ENCODE results near the gene PFKFB4.
"Not testable (repeated sequence)": the region's sequence is repeated elsewhere in the genome, so short reads cannot be mapped to it uniquely, and the experiment has no call there.

PFKFB4 gene

GRCh38 chr3:48486952-48487351, 69.7 kb downstream of the PFKFB4 start:
- H3K36me3 ChIP-seq, result no peaks in the 10 kb centered on the region
- H3K4me1 ChIP-seq (ENCODE audit: control insufficient read depth in 1 of 2, insufficient read depth in 1 of 2, low read depth in 1 of 2, low read length in 1 of 2), result no peaks in the 10 kb centered on the region
- H3K9me3 ChIP-seq, result no peaks in the 10 kb centered on the region
- no peaks in the 10 kb centered on the region for H3K27me3 ChIP-seq
- no peak overlapping the region for H3K27ac ChIP-seq
- H3K4me3 ChIP-seq (ENCODE audit: low read depth in 1 of 2, low read length in 1 of 2), result no peak overlapping the region
- no peak for TF ChIP-seq CTCF (IDR thresholded peaks at IDR 0.05)

GRCh38 chr3:48482822-48483221, 73.8 kb downstream of the PFKFB4 start:
- H3K27ac ChIP-seq; H3K4me3 ChIP-seq (ENCODE audit: low read depth in 1 of 2, low read length in 1 of 2); H3K27me3 ChIP-seq; H3K9me3 ChIP-seq; H3K36me3 ChIP-seq: not testable (repeated sequence)
- peaks cover 9 to 18% of the 10 kb centered on the region in 2 experiments for H3K4me1 ChIP-seq (ENCODE audit: control insufficient read depth in 1 of 2, insufficient read depth in 1 of 2, low read depth in 1 of 2, low read length in 1 of 2)

GRCh38 chr3:48480891-48481290, 75.7 kb downstream of the PFKFB4 start:
- H3K36me3 ChIP-seq; H3K9me3 ChIP-seq; H3K4me3 ChIP-seq (ENCODE audit: low read depth in 1 of 2, low read length in 1 of 2); H3K27ac ChIP-seq; H3K27me3 ChIP-seq: not testable (repeated sequence)
- H3K4me1 ChIP-seq (ENCODE audit: control insufficient read depth in 1 of 2, insufficient read depth in 1 of 2, low read depth in 1 of 2, low read length in 1 of 2), result peaks cover 9 to 18% of the 10 kb centered on the region in 2 experiments

GRCh38 chr3:48478626-48479555, 77.7 kb downstream of the PFKFB4 start:
- H3K9me3 ChIP-seq, result no peaks in the 10 kb centered on the region
- no peak overlapping the region for H3K27ac ChIP-seq
- H3K27me3 ChIP-seq, result no peaks in the 10 kb centered on the region
- H3K4me3 ChIP-seq (ENCODE audit: low read depth in 1 of 2, low read length in 1 of 2), result no peak overlapping the region
- H3K4me1 ChIP-seq (ENCODE audit: control insufficient read depth in 1 of 2, insufficient read depth in 1 of 2, low read depth in 1 of 2, low read length in 1 of 2), result peaks cover 9 to 18% of the 10 kb centered on the region in 2 experiments
- TF ChIP-seq CTCF (IDR thresholded peaks at IDR 0.05), result no peak
- H3K36me3 ChIP-seq, result peaks cover 7% of the 10 kb centered on the region

GRCh38 chr3:48477959-48478520, 78.6 kb downstream of the PFKFB4 start:
- Histone ChIP-seq H3K36me3 (peaks cover 7% of the 10 kb centered on the region), H3K27me3 (no peaks in the 10 kb centered on the region), H3K4me1 (ENCODE audit: control insufficient read depth in 1 of 2, insufficient read depth in 1 of 2, low read depth in 1 of 2, low read length in 1 of 2) (peaks cover 14 to 23% of the 10 kb centered on the region in 2 experiments), H3K27ac (no peak overlapping the region), H3K4me3 (ENCODE audit: low read depth in 1 of 2, low read length in 1 of 2) (no peak overlapping the region), H3K9me3 (no peaks in the 10 kb centered on the region)
- TF ChIP-seq CTCF (IDR thresholded peaks at IDR 0.05), result no peak

- H3K4me3 ChIP-seq (ENCODE audit: low read depth in 1 of 2, low read length in 1 of 2), result no peak overlapping the region
- H3K36me3 ChIP-seq, result peaks cover 7% of the 10 kb centered on the region
- H3K27me3 ChIP-seq, result no peaks in the 10 kb centered on the region
- H3K4me1 ChIP-seq (ENCODE audit: control insufficient read depth in 1 of 2, insufficient read depth in 1 of 2, low read depth in 1 of 2, low read length in 1 of 2), result peaks cover 28 to 37% of the 10 kb centered on the region in 2 experiments
- no peak for TF ChIP-seq CTCF (IDR thresholded peaks at IDR 0.05)
- no peak overlapping the region for H3K27ac ChIP-seq
- no peaks in the 10 kb centered on the region for H3K9me3 ChIP-seq
Measured at GRCh38 chr3:48476426-48477053, 80.1 kb downstream of the PFKFB4 start.

All from neutrophil (primary cell).